Liver (tissue), 9 donors: ENCODE data around the gene SOX6. TPM values are rescaled to one million over a fixed set of nuclear protein-coding genes. Genes with fewer than 3 reads are reported as not detected.

Experiments
- DNase-seq: peaks from one replicate; pipeline ENCODE4 v3.0.0-alpha.2; 2017; ENCODE audit warnings: low spot score
- H3K27ac ChIP-seq, 2 donors: one replicate each; pipeline ENCODE4 v1.7.0; 2013; ENCODE audit warnings: inconsistent platforms in 2 of 2, low read length in 2 of 2, control low read depth in 1 of 2, low read depth in 1 of 2, mild to moderate bottlenecking in 1 of 2
- H3K27me3 ChIP-seq, 4 donors: one replicate each; pipeline versions ENCODE4 v1.6.1 to v1.7.0; 2013; ENCODE audit warnings: low read length in 3 of 4, inconsistent platforms in 1 of 4, mild to moderate bottlenecking in 1 of 4, moderate library complexity in 1 of 4; ENCODE audit not compliant: control insufficient read depth in 4 of 4, insufficient read depth in 4 of 4
- H3K36me3 ChIP-seq, 4 donors: one replicate each; pipeline versions ENCODE4 v1.6.1 to v1.7.0; 2013; ENCODE audit warnings: low read length in 3 of 4, mild to moderate bottlenecking in 3 of 4, low read depth in 1 of 4, moderate library complexity in 1 of 4; ENCODE audit not compliant: control insufficient read depth in 4 of 4, insufficient read depth in 3 of 4
- H3K4me1 ChIP-seq, 4 donors: one replicate each; pipeline versions ENCODE4 v1.6.1 to v1.7.0; 2013; ENCODE audit warnings: low read length in 3 of 4, mild to moderate bottlenecking in 3 of 4, moderate library complexity in 1 of 4; ENCODE audit not compliant: control insufficient read depth in 4 of 4, insufficient read depth in 4 of 4
- H3K4me3 ChIP-seq, 3 donors: one replicate each; pipeline versions ENCODE4 v1.6.1 to v1.7.0; 2013; ENCODE audit warnings: low read length in 3 of 3, control low read depth in 1 of 3, low read depth in 1 of 3, mild to moderate bottlenecking in 1 of 3
- H3K9ac ChIP-seq, 2 donors: one replicate each; pipeline ENCODE4 v1.7.0; 2013; ENCODE audit warnings: low read length in 2 of 2, mild to moderate bottlenecking in 2 of 2, moderate library complexity in 2 of 2, control low read depth in 1 of 2, low read depth in 1 of 2
- H3K9me3 ChIP-seq, 4 donors: one replicate each; pipeline versions ENCODE4 v1.6.1 to v1.7.0; 2013; ENCODE audit warnings: low read length in 3 of 4; ENCODE audit not compliant: control insufficient read depth in 4 of 4
- ATF3 ChIP-seq: IDR thresholded peaks from 2 replicates; pipeline ENCODE4 v1.6.1; 2016; ENCODE audit warnings: antibody characterized with exemption
- CTCF ChIP-seq: fragments of 150-350 bp; IDR thresholded peaks from 2 replicates; pipeline ENCODE4 v1.5.1; 2017; ENCODE audit warnings: improper control_type of control experiment, low read depth, low read length; ENCODE audit not compliant: missing input control
- EGR1 ChIP-seq, 2 donors: IDR thresholded peaks; 2 replicates each; pipeline ENCODE4 v1.6.1; 2016 to 2018; ENCODE audit warnings: antibody characterized with exemption in 2 of 2, low read depth in 2 of 2
- FOXA2 ChIP-seq: IDR thresholded peaks from 2 replicates; pipeline ENCODE4 v1.6.1; 2016; ENCODE audit warnings: antibody characterized with exemption
- HNF4A ChIP-seq, 2 donors: conservative IDR thresholded peaks; 2 replicates each; pipeline ENCODE4 v1.6.1; 2016; ENCODE audit warnings: antibody characterized with exemption in 2 of 2, mild to moderate bottlenecking in 2 of 2
- HNF4G ChIP-seq: IDR thresholded peaks from 2 replicates; pipeline ENCODE4 v1.6.1; 2016; ENCODE audit warnings: antibody characterized with exemption
- JUND ChIP-seq, 2 donors: IDR thresholded peaks; 2 replicates each; pipeline ENCODE4 v1.6.1; 2016; ENCODE audit warnings: antibody characterized with exemption in 2 of 2
- MAX ChIP-seq: IDR thresholded peaks from 2 replicates; pipeline ENCODE4 v1.6.1; 2016; ENCODE audit warnings: antibody characterized with exemption
- NR2F2 ChIP-seq: IDR thresholded peaks from 2 replicates; pipeline ENCODE4 v1.6.1; 2016; ENCODE audit warnings: antibody characterized with exemption
- RAD21 ChIP-seq, 2 donors: IDR thresholded peaks; 2 replicates each; pipeline ENCODE4 v1.6.1; 2016; ENCODE audit warnings: antibody characterized with exemption in 2 of 2, mild to moderate bottlenecking in 2 of 2
- RXRA ChIP-seq, 2 donors: IDR thresholded peaks; 2 replicates each; pipeline ENCODE4 v1.6.1; 2017 to 2018; ENCODE audit warnings: antibody characterized with exemption in 2 of 2, mild to moderate bottlenecking in 1 of 2
- TAF1 ChIP-seq: conservative IDR thresholded peaks from 2 replicates; pipeline ENCODE4 v1.6.1; 2016; ENCODE audit warnings: antibody characterized with exemption, mild to moderate bottlenecking
- ZBTB33 ChIP-seq: IDR thresholded peaks from 2 replicates; pipeline ENCODE4 v1.6.1; 2016; ENCODE audit warnings: antibody characterized with exemption
- WGBS: extraction: QIAGEN DNeasy Blood & Tissue Kit; methylation state at CpG from one replicate; pipeline ENCODE4 v1.1.7; 2013; 5-methylcytosine and 5-hydroxymethylcytosine counted together
- polyA plus RNA-seq, 2 donors: library from polyadenylated mRNA; stranded (reverse) in 1 of 2; unstranded in 1 of 2; fragments of 200-250 nt in 1 of 2; fragments of >200 nt in 1 of 2; fragmentation: Nextera tagmentation in 1 of 2; extraction: Ambion mirVana in 1 of 2; gene quantifications; one replicate each; pipeline versions ENCODE4 v1.2.1 to v1.2.3, GENCODE V29; 2013 to 2015
- total RNA-seq, 2 donors: library from RNA; depleted of rRNA; stranded (reverse); fragments of >200 nt; gene quantifications; one replicate each; pipeline ENCODE4 v1.2.3, GENCODE V29; 2014
- donor health status: healthy.
- donor health status: healthy.
- donor health status: healthy.
- donor health status: healthy.
- donor health status: healthy.

Gene SOX6
- total and polyA plus RNA-seq, 4 donors, result 2.4 to 111 (median 14.8) TPM

- Histone ChIP-seq H3K4me3 (no peak overlapping the region), H3K4me1 (no peaks in the 10 kb centered on the region), H3K27ac (no peak overlapping the region), H3K36me3 (no peaks in the 10 kb centered on the region), H3K9me3 (no peaks in the 10 kb centered on the region), H3K9ac (no peak overlapping the region), H3K27me3 (no peaks in the 10 kb centered on the region)
- TF ChIP-seq EGR1 (IDR thresholded peaks at IDR 0.05; ENCODE audit: low read depth in 2 of 2), result no peak
- no peak for TF ChIP-seq CTCF
- no peak for TF ChIP-seq JUND (IDR thresholded peaks at IDR 0.05)
- no peak for TF ChIP-seq ZBTB33
- no peak for TF ChIP-seq HNF4G
- TF ChIP-seq ATF3, result no peak
- TF ChIP-seq MAX, result no peak
- TF ChIP-seq HNF4A (conservative IDR thresholded peaks at IDR 0.05), result no peak
- no peak for TF ChIP-seq RXRA (IDR thresholded peaks at IDR 0.05)
- no peak for DNase-seq
- 95% methylated on average over 2 of the region's 2 CpGs for WGBS
These were observed 184.5 kb downstream of the SOX6 start for GRCh38 chr11:16171882-16172281.

GRCh38 chr11:16169956-16170847 is 186.1 kb downstream of the SOX6 start:
- Histone ChIP-seq H3K36me3 (no peaks in the 10 kb centered on the region), H3K9me3 (no peaks in the 10 kb centered on the region), H3K9ac (no peak overlapping the region), H3K4me1 (no peaks in the 10 kb centered on the region), H3K27ac (no peak overlapping the region), H3K4me3 (no peak overlapping the region), H3K27me3 (no peaks in the 10 kb centered on the region)
- 60% methylated on average over 7 of the region's 7 CpGs for WGBS
- DNase-seq, result no peak
- TF ChIP-seq RAD21 (IDR thresholded peaks at IDR 0.05) (no peak), ZBTB33 (no peak), FOXA2 (no peak), HNF4A (conservative IDR thresholded peaks at IDR 0.05) (no peak), NR2F2 (no peak), TAF1 (no peak)
